ENCODE results near the gene TMIGD3. TPM values are rescaled to one million over a fixed set of nuclear protein-coding genes. Genes with fewer than 3 reads are reported as not detected.
A peak's percentile ranks its signal among the peaks of the same experiment; 100 is the strongest.

TMIGD3 gene
- polyA plus RNA-seq, 3 donors: 2.0 to 3.1 (median 2.1) TPM

DNA sequence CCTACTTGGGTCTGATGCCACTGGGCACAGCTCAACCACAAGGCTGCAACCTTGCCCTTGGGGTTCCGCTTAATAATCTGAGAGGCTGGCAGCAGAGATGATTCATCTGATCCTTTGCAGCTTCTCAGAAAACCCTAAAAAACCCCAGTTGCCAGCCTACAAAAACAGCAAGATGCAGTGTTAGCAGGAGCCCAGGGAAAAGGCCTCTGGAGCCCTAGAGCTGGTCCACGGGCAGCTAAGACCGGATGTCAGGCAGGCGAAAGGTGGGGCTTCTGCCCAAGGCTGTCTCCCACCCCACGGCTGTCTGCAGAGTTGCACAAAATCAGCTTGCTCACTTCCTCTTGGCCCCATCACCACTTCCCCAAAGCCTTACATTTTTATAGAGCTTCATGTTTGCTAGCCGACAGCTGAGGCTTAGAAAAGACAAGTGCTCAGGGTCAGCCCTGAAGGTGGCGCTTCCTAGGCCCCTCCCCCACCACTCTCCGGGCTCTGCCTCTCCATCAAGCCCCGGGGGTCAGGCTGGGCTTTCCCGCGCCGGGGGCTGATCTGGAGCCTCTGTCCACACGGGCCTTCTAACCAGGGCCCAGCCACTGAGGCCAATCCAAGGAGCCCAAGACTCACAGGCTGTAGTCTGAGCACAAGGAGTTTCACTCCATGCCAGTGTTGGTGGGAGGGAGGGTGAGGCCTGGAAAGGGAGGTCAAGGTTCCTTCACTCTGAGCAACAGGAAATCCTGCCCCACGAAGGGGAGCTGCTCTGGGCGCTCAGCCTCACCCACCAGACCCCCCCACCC is 4.2 kb upstream of the TMIGD3 start:
- peak overlapping the region; percentile 95 for H3K9ac ChIP-seq (ENCODE audit: insufficient read depth, low read length, poor library complexity, severe bottlenecking)
- no peaks in the 10 kb centered on the region for H3K27me3 ChIP-seq (ENCODE audit: control insufficient read depth in 2 of 2, insufficient read depth in 2 of 2, low read length in 2 of 2)
- Mint-ChIP-seq H3K9me3 (no peaks in the 10 kb centered on the region), H3K27ac (peak overlapping the region; percentile 89 to 99 (median 99)), H3K36me3 (peaks cover 0 to 2% of the 10 kb centered on the region in 2 donors), H3K4me1 (peaks cover 45% of the 10 kb centered on the region), H3K27me3 (ENCODE audit: low read depth in 3 of 3) (no peaks in the 10 kb centered on the region), H3K4me3 (peak overlapping the region; percentile 49 to 69)
- no peaks in the 10 kb centered on the region for H3K79me2 ChIP-seq (ENCODE audit: insufficient read depth, low read length)
- H4K20me1 ChIP-seq (ENCODE audit: insufficient read depth, low read length): no peaks in the 10 kb centered on the region
- intact Hi-C loops (cut with micrococcal nuclease): loop anchor here (2.0 to 10.0 kb wide), 5 partner anchors 35 to 227 kb away; partner anchors contain the start of genes C1orf162 (in 2 of the 2) and INKA2 (in 1 of the 2)
- H2AFZ ChIP-seq (ENCODE audit: insufficient read depth, low read depth, low read length, poor library complexity, severe bottlenecking): peak overlapping the region; percentile 78
- peak; percentile 94 to 95 (median 95) for DNase-seq
- peak overlapping the region; percentile 77 for H3K4me2 ChIP-seq (replicated peaks; ENCODE audit: extremely low read depth, low read length, poor library complexity, severe bottlenecking)
- H3K9me3 ChIP-seq (replicated peaks in 1 of 2; ENCODE audit: control insufficient read depth in 1 of 2, insufficient read depth in 1 of 2, low read length in 2 of 2): no peaks in the 10 kb centered on the region
- H3K4me1 ChIP-seq (ENCODE audit: control insufficient read depth in 1 of 2, insufficient read depth in 2 of 2, low read length in 2 of 2): peaks cover 74 to 76% of the 10 kb centered on the region in 2 donors
- H3K36me3 ChIP-seq (replicated peaks in 1 of 2; ENCODE audit: control insufficient read depth in 1 of 2, insufficient read depth in 2 of 2, low read length in 2 of 2): no peaks in the 10 kb centered on the region
- peak overlapping the region; percentile 98 to 100 for H3K27ac ChIP-seq (ENCODE audit: low read depth in 1 of 2, low read length in 2 of 2)
- peak overlapping the region; percentile 1 to 64 (median 24) for H3K4me3 ChIP-seq (replicated peaks in 1 of 3; ENCODE audit: low read depth in 2 of 3, low read length in 3 of 3)
- TF ChIP-seq, protein P1, sequence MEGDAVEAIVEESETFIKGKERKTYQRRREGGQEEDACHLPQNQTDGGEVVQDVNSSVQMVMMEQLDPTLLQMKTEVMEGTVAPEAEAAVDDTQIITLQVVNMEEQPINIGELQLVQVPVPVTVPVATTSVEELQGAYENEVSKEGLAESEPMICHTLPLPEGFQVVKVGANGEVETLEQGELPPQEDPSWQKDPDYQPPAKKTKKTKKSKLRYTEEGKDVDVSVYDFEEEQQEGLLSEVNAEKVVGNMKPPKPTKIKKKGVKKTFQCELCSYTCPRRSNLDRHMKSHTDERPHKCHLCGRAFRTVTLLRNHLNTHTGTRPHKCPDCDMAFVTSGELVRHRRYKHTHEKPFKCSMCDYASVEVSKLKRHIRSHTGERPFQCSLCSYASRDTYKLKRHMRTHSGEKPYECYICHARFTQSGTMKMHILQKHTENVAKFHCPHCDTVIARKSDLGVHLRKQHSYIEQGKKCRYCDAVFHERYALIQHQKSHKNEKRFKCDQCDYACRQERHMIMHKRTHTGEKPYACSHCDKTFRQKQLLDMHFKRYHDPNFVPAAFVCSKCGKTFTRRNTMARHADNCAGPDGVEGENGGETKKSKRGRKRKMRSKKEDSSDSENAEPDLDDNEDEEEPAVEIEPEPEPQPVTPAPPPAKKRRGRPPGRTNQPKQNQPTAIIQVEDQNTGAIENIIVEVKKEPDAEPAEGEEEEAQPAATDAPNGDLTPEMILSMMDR (IDR thresholded peaks at IDR 0.05): no peak
- WGBS (ENCODE audit: insufficient coverage): 0% methylated on average over 13 of the region's 15 CpGs

DNA sequence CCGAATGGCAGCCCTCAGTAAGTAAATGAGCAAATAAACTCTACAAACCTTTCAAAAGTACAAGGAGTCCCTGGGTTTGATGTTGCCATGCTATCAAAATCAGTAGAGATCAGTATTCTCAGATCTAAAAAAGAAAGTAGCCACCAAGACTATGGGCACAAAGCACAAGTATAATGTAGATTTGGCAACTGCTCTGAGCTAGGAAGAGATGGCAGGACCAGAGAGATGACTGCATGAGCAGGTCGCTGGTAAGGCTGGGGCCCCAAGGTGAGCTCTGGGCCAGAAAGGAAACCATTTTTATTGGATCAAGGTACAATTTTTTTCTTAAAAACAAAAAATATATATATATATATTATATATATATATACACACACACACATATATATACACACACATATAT is 3.1 kb upstream of the TMIGD3 start:
- Histone ChIP-seq H4K20me1 (ENCODE audit: insufficient read depth, low read length) (no peaks in the 10 kb centered on the region), H2AFZ (ENCODE audit: insufficient read depth, low read depth, low read length, poor library complexity, severe bottlenecking) (no peak overlapping the region), H3K4me1 (ENCODE audit: control insufficient read depth in 1 of 2, insufficient read depth in 2 of 2, low read length in 2 of 2) (peaks cover 77 to 78% of the 10 kb centered on the region in 2 donors), H3K4me3 (replicated peaks in 1 of 3; ENCODE audit: low read depth in 2 of 3, low read length in 3 of 3) (peak overlapping the region in 1 of 3 experiments; percentile 17), H3K79me2 (ENCODE audit: insufficient read depth, low read length) (no peaks in the 10 kb centered on the region), H3K4me2 (replicated peaks; ENCODE audit: extremely low read depth, low read length, poor library complexity, severe bottlenecking) (peak overlapping the region; percentile 19), H3K27me3 (ENCODE audit: control insufficient read depth in 2 of 2, insufficient read depth in 2 of 2, low read length in 2 of 2) (no peaks in the 10 kb centered on the region), H3K36me3 (replicated peaks in 1 of 2; ENCODE audit: control insufficient read depth in 1 of 2, insufficient read depth in 2 of 2, low read length in 2 of 2) (no peaks in the 10 kb centered on the region), H3K9me3 (replicated peaks in 1 of 2; ENCODE audit: control insufficient read depth in 1 of 2, insufficient read depth in 1 of 2, low read length in 2 of 2) (no peaks in the 10 kb centered on the region), H3K27ac (ENCODE audit: low read depth in 1 of 2, low read length in 2 of 2) (peak overlapping the region; percentile 97 to 98), H3K9ac (ENCODE audit: insufficient read depth, low read length, poor library complexity, severe bottlenecking) (peak overlapping the region; percentile 58)
- H3K4me3 Mint-ChIP-seq: no peak overlapping the region
- H3K4me1 Mint-ChIP-seq: peaks cover 48% of the 10 kb centered on the region
- DNase-seq: no peak
- peak overlapping the region; percentile 89 to 98 (median 94) for H3K27ac Mint-ChIP-seq
- TF ChIP-seq, protein P1 (IDR thresholded peaks at IDR 0.05): no peak
- WGBS (ENCODE audit: insufficient coverage): 60% methylated on average over 1 of the region's 2 CpGs
- intact Hi-C loops (cut with micrococcal nuclease): loop anchor here (2.0 to 10.0 kb wide), 4 partner anchors 34 to 228 kb away; partner anchors contain the start of genes C1orf162 (in 2 of the 2) and INKA2 (in 1 of the 2)
- H3K27me3 Mint-ChIP-seq (ENCODE audit: low read depth in 3 of 3): no peaks in the 10 kb centered on the region
- H3K9me3 Mint-ChIP-seq: no peaks in the 10 kb centered on the region
- H3K36me3 Mint-ChIP-seq: peaks cover 0 to 2% of the 10 kb centered on the region in 2 donors
